Activated naive CD4-positive, alpha-beta T cell treated with anti-CD3 and anti-CD28 coated beads, Interleukin-2, amount 50 U/mL, for 24 hours (primary cell): ENCODE measurements around the gene RABGAP1L.
"Not testable (repeated sequence)": the region's sequence is repeated elsewhere in the genome, so short reads cannot be mapped to it uniquely, and the experiment has no call there.

Experiments
- H3K27ac Mint-ChIP-seq: one replicate; pipeline ENCODE4 v1.8.0; 2021; ENCODE audit warnings: mild to moderate bottlenecking, mixed read lengths
- H3K27me3 Mint-ChIP-seq: one replicate; pipeline ENCODE4 v1.8.0; 2021; ENCODE audit warnings: mixed read lengths
- H3K36me3 Mint-ChIP-seq: one replicate; pipeline ENCODE4 v1.8.0; 2021; ENCODE audit warnings: mixed read lengths
- H3K4me1 Mint-ChIP-seq: one replicate; pipeline ENCODE4 v1.8.0; 2021; ENCODE audit warnings: mixed read lengths
- H3K4me3 Mint-ChIP-seq: one replicate; pipeline ENCODE4 v1.8.0; 2021; ENCODE audit warnings: mild to moderate bottlenecking, mixed read lengths
- H3K9me3 Mint-ChIP-seq: one replicate; pipeline ENCODE4 v1.8.0; 2021; ENCODE audit warnings: mixed read lengths

Gene RABGAP1L

DNA sequence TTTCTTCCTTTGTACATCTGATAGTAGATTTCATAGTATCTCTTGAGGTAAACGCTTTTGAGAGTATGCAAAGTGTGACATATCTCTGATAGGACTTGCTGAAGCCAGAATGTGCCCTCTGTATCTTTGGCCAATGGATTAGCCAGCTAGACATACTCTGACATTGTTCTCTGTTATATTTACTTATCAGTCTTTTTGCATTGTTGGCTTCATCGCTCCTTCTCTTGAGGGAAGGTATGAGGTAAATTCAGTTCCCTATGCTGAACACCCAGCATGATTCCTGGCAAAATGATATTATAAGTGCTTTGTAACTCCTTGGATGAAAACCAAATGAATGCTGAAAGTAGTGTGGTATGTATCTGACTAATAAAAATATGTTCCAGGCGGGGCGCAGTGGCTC is 677.2 kb downstream of the RABGAP1L start:
- no peaks in the 10 kb centered on the region for H3K27me3 Mint-ChIP-seq
- no peaks in the 10 kb centered on the region for H3K9me3 Mint-ChIP-seq
- peaks cover 9% of the 10 kb centered on the region for H3K4me1 Mint-ChIP-seq
- no peak overlapping the region for H3K4me3 Mint-ChIP-seq
- no peaks in the 10 kb centered on the region for H3K36me3 Mint-ChIP-seq
- H3K27ac Mint-ChIP-seq = no peak overlapping the region

DNA sequence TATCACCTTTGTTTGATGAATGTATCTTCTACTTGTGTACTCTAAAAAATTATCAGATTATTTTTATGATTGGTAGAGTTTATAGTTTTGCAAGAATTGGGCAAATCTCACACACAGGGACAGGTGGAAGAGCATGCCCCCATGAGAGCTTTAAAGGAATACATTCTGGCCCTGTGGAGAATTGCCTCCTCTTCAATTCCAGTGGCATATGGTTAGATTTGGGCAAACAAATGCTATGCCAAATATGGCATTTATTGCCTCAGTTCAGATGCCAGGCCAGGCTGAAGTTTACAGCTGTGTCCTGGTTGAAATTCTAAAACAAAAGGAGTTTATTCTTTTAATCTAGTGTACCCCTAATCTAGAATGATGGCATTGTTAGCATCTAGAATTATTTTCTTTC is 678.1 kb downstream of the RABGAP1L start:
- H3K4me3 Mint-ChIP-seq = no peak overlapping the region
- H3K9me3 Mint-ChIP-seq = no peaks in the 10 kb centered on the region
- H3K27me3 Mint-ChIP-seq = no peaks in the 10 kb centered on the region
- H3K36me3 Mint-ChIP-seq = no peaks in the 10 kb centered on the region
- H3K27ac Mint-ChIP-seq = no peak overlapping the region
- peaks cover 12% of the 10 kb centered on the region for H3K4me1 Mint-ChIP-seq

DNA sequence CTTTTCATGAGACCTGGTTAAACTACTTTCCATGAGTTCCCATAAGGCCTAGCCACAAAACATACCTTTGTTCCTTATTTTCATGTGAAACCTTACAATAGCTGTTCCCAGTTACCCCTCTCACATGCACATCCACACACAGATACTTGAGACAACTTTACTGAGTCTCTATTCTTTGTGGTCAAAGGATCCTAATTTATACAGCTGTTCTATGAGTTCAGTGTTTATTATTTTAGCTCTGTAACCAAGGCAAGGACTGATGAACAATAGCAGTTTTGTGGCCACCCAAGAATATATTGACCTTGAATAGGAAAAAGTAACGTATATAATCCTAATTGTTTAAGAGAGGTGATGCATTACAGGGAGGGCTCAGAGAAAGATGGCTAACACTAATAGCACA is 679.9 kb downstream of the RABGAP1L start:
- no peaks in the 10 kb centered on the region for H3K36me3 Mint-ChIP-seq
- H3K27me3 Mint-ChIP-seq = no peaks in the 10 kb centered on the region
- no peak overlapping the region for H3K27ac Mint-ChIP-seq
- H3K4me1 Mint-ChIP-seq = peaks cover 12% of the 10 kb centered on the region
- no peaks in the 10 kb centered on the region for H3K9me3 Mint-ChIP-seq
- H3K4me3 Mint-ChIP-seq = no peak overlapping the region

GRCh38 chr1:174841747-174842146 is 682.4 kb downstream of the RABGAP1L start:
- H3K9me3 Mint-ChIP-seq = no peaks in the 10 kb centered on the region
- H3K27ac Mint-ChIP-seq = no peak overlapping the region

DNA sequence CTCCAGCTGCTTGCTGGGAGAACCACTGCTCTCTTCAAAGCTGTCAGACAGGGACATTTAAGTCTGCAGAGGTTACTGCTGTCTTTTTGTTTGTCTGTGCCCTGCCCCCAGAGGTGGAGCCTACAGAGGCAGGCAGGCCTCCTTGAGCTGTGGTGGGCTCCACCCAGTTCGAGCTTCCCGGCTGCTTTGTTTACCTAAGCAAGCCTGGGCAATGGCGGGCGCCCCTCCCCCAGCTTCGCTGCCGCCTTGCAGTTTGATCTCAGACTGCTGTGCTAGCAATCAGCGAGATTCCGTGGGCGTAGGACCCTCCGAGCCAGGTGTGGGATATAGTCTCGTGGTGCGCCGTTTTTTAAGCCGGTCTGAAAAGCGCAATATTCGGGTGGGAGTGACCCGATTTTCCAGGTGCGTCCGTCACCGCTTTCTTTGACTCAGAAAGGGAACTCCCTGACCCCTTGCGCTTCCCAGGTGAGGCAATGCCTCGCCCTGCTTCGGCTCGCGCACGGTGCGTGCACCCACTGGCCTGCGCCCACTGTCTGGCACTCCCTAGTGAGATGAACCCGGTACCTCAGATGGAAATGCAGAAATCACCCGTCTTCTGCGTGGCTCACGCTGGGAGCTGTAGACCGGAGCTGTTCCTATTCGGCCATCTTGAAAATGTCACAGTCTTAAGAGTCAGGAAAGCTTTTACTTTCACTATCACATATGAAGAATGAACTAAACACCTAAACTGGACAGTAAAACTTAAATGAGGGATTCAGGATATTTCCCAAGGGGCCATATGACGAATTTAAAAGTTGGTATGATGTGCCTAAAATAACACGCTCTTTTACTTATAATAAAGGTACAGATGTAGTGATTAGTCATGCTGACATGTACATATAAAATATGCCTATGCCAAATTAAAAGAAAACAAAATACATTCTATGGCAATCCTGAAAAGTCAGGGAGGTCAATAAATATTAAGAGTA is 689.6 kb downstream of the RABGAP1L start:
- H3K36me3 Mint-ChIP-seq, H3K4me3 Mint-ChIP-seq, H3K27me3 Mint-ChIP-seq, H3K27ac Mint-ChIP-seq, H3K4me1 Mint-ChIP-seq, H3K9me3 Mint-ChIP-seq: not testable (repeated sequence)

More at GRCh38 chr1:174841747-174842146, 682.4 kb downstream of the RABGAP1L start:
- Mint-ChIP-seq H3K27me3 (no peaks in the 10 kb centered on the region), H3K4me1 (peaks cover 12% of the 10 kb centered on the region), H3K36me3 (no peaks in the 10 kb centered on the region), H3K4me3 (no peak overlapping the region)

DNA sequence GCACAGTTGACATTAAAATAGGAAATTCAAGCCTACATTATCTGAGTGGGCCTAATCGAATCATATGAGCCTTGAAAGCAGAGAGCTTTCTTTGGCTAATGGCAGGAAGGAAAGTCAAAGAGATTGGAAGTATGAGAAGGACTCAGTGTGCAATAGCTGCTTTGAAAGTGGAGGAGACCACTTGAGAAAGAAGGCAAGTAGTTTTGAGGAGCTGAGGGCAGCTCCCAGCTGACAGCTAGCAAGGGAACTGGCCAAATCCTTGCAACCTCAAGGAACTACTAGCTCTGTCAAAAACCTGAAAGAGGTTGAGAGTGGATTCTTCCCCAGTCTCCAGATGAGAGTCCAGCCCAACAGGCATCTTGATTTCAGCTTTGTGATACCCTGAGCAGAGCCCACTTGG is 691.4 kb downstream of the RABGAP1L start:
- Mint-ChIP-seq H3K27ac (no peak overlapping the region), H3K9me3 (no peaks in the 10 kb centered on the region), H3K4me1 (peaks cover 6% of the 10 kb centered on the region), H3K4me3 (no peak overlapping the region), H3K36me3 (no peaks in the 10 kb centered on the region), H3K27me3 (no peaks in the 10 kb centered on the region)

- H3K36me3 Mint-ChIP-seq = peaks cover 6% of the 10 kb centered on the region
Measured at GRCh38 chr1:174858301-174858700, 699.0 kb downstream of the RABGAP1L start.

GRCh38 chr1:174870319-174870718 is 711.0 kb downstream of the RABGAP1L start:
- no peak overlapping the region for H3K27ac Mint-ChIP-seq
- no peak overlapping the region for H3K4me3 Mint-ChIP-seq
- peaks cover 3% of the 10 kb centered on the region for H3K36me3 Mint-ChIP-seq
- peaks cover 28% of the 10 kb centered on the region for H3K4me1 Mint-ChIP-seq
- no peaks in the 10 kb centered on the region for H3K9me3 Mint-ChIP-seq
- no peaks in the 10 kb centered on the region for H3K27me3 Mint-ChIP-seq

More at GRCh38 chr1:174858301-174858700, 699.0 kb downstream of the RABGAP1L start:
- H3K27me3 Mint-ChIP-seq = no peaks in the 10 kb centered on the region
- H3K4me1 Mint-ChIP-seq = no peaks in the 10 kb centered on the region
- H3K27ac Mint-ChIP-seq = no peak overlapping the region
- H3K4me3 Mint-ChIP-seq = no peak overlapping the region
- peaks cover 5% of the 10 kb centered on the region for H3K9me3 Mint-ChIP-seq

DNA sequence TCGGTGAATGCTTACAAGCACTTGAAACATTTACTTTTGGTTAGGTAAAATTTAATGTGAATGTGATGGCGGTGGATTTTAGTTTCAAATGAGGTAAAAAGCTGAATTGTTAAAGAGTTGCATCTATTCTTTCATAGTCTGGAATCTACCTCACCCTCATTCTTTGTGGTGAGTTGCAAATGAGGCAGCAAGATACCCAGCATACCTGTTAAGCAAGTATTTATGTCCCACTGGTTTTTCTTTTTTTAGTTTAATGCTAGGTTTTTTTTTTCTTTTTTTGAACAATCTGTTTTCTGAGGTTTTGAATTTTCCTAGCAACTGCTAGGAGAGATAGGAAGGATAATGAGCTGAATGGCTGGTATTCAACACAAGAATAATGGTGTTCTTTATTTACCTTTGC is 712.6 kb downstream of the RABGAP1L start:
- no peaks in the 10 kb centered on the region for H3K9me3 Mint-ChIP-seq

GRCh38 chr1:174872615-174873058 is 713.3 kb downstream of the RABGAP1L start:
- Mint-ChIP-seq H3K4me1 (peaks cover 38% of the 10 kb centered on the region), H3K36me3 (peaks cover 3% of the 10 kb centered on the region), H3K9me3 (no peaks in the 10 kb centered on the region), H3K27ac (no peak overlapping the region), H3K27me3 (no peaks in the 10 kb centered on the region), H3K4me3 (no peak overlapping the region)

More for the DNA sequence above, 712.6 kb downstream of the RABGAP1L start:
- H3K4me1 Mint-ChIP-seq = peaks cover 33% of the 10 kb centered on the region
- no peaks in the 10 kb centered on the region for H3K27me3 Mint-ChIP-seq
- no peak overlapping the region for H3K27ac Mint-ChIP-seq
- H3K4me3 Mint-ChIP-seq = no peak overlapping the region
- H3K36me3 Mint-ChIP-seq = peaks cover 3% of the 10 kb centered on the region

DNA sequence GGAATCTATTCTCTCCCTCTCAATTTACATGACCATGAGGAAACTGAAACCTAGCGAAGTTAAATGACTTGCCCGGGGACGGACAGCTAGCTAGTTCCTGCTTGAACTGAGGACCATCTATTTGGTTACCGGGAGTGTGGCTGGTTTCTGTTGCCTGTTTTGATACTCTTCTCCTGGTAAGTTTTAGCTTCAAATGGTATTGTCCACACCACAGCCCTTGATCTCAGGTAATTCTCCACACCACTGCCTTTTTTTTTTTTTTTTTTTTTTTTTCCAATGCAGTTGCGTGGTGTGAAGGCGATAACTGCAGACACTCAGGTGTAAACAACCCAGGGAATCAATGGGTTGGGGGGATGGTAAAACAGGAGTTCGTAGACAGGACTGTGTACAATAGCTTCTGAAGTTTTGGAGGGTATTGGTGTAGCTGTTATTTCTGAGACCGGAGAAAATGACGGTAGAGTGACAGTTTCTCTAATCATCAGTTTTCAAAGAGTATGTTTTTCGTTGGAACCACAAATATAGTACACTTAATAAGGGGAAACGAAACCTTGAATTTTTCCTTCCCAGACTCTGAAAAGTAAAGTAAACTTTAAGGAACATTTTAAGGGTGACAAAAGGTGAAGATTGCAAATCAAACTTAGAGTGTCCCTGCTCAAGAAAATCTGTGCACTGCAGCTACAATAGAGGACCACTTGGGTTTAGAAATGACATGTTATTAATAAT is 715.2 kb downstream of the RABGAP1L start:
- peak overlapping the region; percentile 62 for H3K27ac Mint-ChIP-seq
- no peaks in the 10 kb centered on the region for H3K27me3 Mint-ChIP-seq
- peak overlapping the region; percentile 69 for H3K4me3 Mint-ChIP-seq
- no peaks in the 10 kb centered on the region for H3K9me3 Mint-ChIP-seq
- peaks cover 38% of the 10 kb centered on the region for H3K4me1 Mint-ChIP-seq
- no peaks in the 10 kb centered on the region for H3K36me3 Mint-ChIP-seq

- peak overlapping the region; percentile 68 for H3K27ac Mint-ChIP-seq
- H3K4me3 Mint-ChIP-seq = peak overlapping the region; percentile 58
Measured at GRCh38 chr1:174875306-174875705, 716.0 kb downstream of the RABGAP1L start.

DNA sequence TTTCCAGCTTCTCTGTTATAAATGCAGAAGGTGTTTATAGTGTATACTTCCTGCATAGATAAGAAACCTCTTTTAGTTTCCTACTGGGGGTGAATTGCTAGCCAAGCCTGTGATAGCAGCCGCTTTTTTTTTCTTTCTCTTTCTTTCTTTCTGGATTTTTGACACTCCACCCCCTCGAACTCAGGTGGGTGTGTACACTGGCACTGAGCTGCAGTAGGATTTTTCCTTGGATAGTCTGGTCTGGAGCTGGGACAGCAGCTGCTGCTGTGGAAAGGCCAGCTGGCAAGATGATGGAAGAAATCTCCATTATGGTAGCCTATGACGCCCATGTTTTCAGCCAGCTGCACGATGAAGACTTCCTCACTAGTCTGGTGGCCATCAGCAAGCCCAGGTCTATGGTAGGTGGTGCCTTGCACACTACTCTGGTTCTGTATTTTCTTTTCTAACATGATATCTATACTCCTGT is 717.9 kb downstream of the RABGAP1L start:
- no peaks in the 10 kb centered on the region for H3K27me3 Mint-ChIP-seq
- H3K27ac Mint-ChIP-seq = peak overlapping the region; percentile 26
- H3K9me3 Mint-ChIP-seq = no peaks in the 10 kb centered on the region
- peak overlapping the region; percentile 17 for H3K4me3 Mint-ChIP-seq
- peaks cover 31% of the 10 kb centered on the region for H3K4me1 Mint-ChIP-seq
- H3K36me3 Mint-ChIP-seq = peaks cover 2% of the 10 kb centered on the region

More at GRCh38 chr1:174875306-174875705, 716.0 kb downstream of the RABGAP1L start:
- Mint-ChIP-seq H3K27me3 (no peaks in the 10 kb centered on the region), H3K9me3 (no peaks in the 10 kb centered on the region), H3K36me3 (no peaks in the 10 kb centered on the region), H3K4me1 (peaks cover 38% of the 10 kb centered on the region)

- Mint-ChIP-seq H3K36me3 (peaks cover 2% of the 10 kb centered on the region), H3K9me3 (no peaks in the 10 kb centered on the region), H3K4me3 (no peak overlapping the region), H3K27me3 (no peaks in the 10 kb centered on the region), H3K27ac (no peak overlapping the region), H3K4me1 (peaks cover 19% of the 10 kb centered on the region)
Measured at GRCh38 chr1:174880171-174880570, 720.9 kb downstream of the RABGAP1L start.

DNA sequence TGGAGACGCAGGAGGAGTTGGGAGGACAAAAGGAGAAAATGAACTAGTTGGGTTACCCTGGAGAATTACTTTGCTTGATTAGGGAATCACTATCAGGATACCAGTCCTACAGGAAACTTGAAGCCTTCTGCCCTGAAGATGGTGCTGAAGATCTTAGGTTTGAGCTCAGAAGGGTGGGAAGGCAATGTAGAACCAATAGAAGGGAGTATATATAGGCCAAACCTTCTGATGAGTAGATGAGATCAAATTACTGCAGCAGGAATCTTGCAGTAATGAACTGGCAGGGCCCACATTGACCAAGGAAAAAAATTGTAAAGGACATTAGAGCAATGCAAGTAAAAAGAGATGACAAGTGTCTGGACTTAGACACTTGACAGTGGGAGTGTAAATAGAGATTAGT is 724.1 kb downstream of the RABGAP1L start:
- Mint-ChIP-seq H3K27ac (no peak overlapping the region), H3K36me3 (peaks cover 5% of the 10 kb centered on the region), H3K27me3 (no peaks in the 10 kb centered on the region), H3K4me1 (peaks cover 7% of the 10 kb centered on the region), H3K9me3 (no peaks in the 10 kb centered on the region), H3K4me3 (no peak overlapping the region)

GRCh38 chr1:174884038-174884437 is 724.7 kb downstream of the RABGAP1L start:
- Mint-ChIP-seq H3K36me3 (peaks cover 5% of the 10 kb centered on the region), H3K4me3 (no peak overlapping the region), H3K9me3 (no peaks in the 10 kb centered on the region), H3K4me1 (peaks cover 7% of the 10 kb centered on the region), H3K27me3 (no peaks in the 10 kb centered on the region), H3K27ac (no peak overlapping the region)
